Glutamatergic neuron (in vitro differentiated cells): ENCODE data around the gene PPP3R2. TPM values are rescaled to one million over a fixed set of nuclear protein-coding genes. Genes with fewer than 3 reads are reported as not detected.

ENCODE experiments used
- DNase-seq: peaks from one replicate; pipeline ENCODE4 v3.0.0; 2022
- H3K27ac Mint-ChIP-seq: one replicate; pipeline ENCODE4 v1.8.0; 2020; ENCODE audit warnings: mild to moderate bottlenecking, mixed read lengths, inconsistent platforms; ENCODE audit not compliant: unreplicated experiment
- H3K27me3 Mint-ChIP-seq: one replicate; pipeline ENCODE4 v1.8.0; 2020; ENCODE audit warnings: mild to moderate bottlenecking, moderate library complexity, mixed read lengths, inconsistent platforms; ENCODE audit not compliant: unreplicated experiment
- H3K36me3 Mint-ChIP-seq: one replicate; pipeline ENCODE4 v1.8.0; 2020; ENCODE audit warnings: mild to moderate bottlenecking, mixed read lengths, inconsistent platforms; ENCODE audit not compliant: unreplicated experiment
- H3K4me1 Mint-ChIP-seq: one replicate; pipeline ENCODE4 v1.8.0; 2020; ENCODE audit warnings: mild to moderate bottlenecking, low read depth, mixed read lengths, inconsistent platforms; ENCODE audit not compliant: unreplicated experiment
- H3K4me3 Mint-ChIP-seq: one replicate; pipeline ENCODE4 v1.8.0; 2020; ENCODE audit warnings: mild to moderate bottlenecking, mixed read lengths, inconsistent platforms; ENCODE audit not compliant: unreplicated experiment
- H3K9me3 Mint-ChIP-seq: one replicate; pipeline ENCODE4 v1.8.0; 2020; ENCODE audit warnings: mild to moderate bottlenecking, moderate library complexity, mixed read lengths, inconsistent platforms; ENCODE audit not compliant: unreplicated experiment
- total RNA-seq: library from RNA; stranded (reverse); fragmentation: NEBNext Ultra II Directional; extraction: Animal tissue kit (Norgen Biotek cat#: 25700); gene quantifications from one replicate; pipeline ENCODE4 v1.2.1, GENCODE V29; 2021; ENCODE audit not compliant: unreplicated experiment
- TF ChIP-seq, protein P1 (sequence below): fragments of 200-600 bp; sonication (generic); IDR thresholded peaks from one replicate; pipeline ENCODE4 v1.5.0; 2021; ENCODE audit not compliant: partially characterized antibody, unreplicated experiment

Gene PPP3R2
- total RNA-seq, 1 donor from 2014 or later = not detected

DNA sequence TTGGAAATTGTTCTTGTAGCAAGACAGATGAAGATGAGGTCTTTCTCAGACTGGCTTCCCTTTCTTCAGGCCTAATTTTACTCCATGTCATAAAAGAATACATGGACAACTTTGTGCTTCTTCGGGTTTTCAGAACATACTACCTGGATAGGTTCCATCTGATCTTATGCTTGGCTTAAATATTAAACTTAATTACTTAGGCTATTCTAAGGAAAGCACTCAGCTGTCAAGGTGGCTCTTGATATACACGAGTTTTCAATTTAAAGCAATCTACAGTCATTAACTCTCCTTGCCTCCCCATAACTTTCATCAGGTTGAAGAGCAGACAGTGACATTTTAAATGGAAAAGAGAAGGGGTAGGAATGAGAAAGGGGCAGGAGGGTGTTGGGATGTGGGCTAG is 9.5 kb upstream of the PPP3R2 start:
- H3K27me3 Mint-ChIP-seq = no peaks in the 10 kb centered on the region
- no peaks in the 10 kb centered on the region for H3K36me3 Mint-ChIP-seq
- TF ChIP-seq, protein P1, sequence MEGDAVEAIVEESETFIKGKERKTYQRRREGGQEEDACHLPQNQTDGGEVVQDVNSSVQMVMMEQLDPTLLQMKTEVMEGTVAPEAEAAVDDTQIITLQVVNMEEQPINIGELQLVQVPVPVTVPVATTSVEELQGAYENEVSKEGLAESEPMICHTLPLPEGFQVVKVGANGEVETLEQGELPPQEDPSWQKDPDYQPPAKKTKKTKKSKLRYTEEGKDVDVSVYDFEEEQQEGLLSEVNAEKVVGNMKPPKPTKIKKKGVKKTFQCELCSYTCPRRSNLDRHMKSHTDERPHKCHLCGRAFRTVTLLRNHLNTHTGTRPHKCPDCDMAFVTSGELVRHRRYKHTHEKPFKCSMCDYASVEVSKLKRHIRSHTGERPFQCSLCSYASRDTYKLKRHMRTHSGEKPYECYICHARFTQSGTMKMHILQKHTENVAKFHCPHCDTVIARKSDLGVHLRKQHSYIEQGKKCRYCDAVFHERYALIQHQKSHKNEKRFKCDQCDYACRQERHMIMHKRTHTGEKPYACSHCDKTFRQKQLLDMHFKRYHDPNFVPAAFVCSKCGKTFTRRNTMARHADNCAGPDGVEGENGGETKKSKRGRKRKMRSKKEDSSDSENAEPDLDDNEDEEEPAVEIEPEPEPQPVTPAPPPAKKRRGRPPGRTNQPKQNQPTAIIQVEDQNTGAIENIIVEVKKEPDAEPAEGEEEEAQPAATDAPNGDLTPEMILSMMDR = no peak
- peaks cover 1% of the 10 kb centered on the region for H3K9me3 Mint-ChIP-seq
- no peak for DNase-seq
- peaks cover 6% of the 10 kb centered on the region for H3K4me1 Mint-ChIP-seq
- H3K4me3 Mint-ChIP-seq = no peak overlapping the region
- H3K27ac Mint-ChIP-seq = no peak overlapping the region

DNA sequence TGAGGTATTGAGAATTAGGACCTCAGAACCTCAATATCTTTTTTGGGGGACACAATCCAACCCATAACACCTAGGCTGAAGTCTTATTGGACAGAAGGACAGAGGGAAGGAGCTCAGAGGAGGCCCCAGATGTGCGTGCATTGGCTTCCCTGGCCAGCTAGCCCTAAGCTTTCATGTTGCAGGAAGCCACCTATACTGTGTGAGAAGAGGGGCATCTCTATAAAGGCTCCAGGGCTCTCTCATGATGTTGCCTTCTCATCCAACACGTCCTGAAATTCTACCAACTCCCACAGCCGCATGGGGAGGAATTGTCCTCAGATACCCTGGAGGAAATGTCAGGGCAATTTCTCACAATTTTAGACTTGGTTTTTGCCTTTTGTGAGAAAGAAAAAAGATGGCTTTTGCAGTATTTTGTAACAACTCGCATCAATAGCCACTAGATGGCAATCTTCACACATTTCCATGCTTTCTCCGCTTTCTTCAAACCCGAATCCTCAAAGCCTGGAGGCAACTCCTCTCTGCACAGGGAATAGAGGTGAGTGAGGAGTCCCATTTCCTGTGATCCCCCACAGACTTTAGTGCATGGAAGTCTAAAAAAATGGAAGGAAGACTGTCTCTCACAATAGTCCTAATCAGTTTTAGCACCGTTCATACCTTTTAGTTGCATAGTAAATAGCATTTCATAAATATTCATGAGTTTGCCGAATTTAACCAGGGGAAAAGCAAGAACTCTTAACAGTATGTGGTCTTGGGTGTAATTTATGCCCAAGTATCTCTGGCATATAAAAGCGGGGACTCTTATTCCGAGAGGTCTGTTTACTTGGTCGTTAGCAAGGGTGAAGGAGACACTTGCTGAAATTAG is 7.4 kb upstream of the PPP3R2 start:
- Mint-ChIP-seq H3K4me3 (no peak overlapping the region), H3K9me3 (peaks cover 1% of the 10 kb centered on the region), H3K27me3 (no peaks in the 10 kb centered on the region)

DNA sequence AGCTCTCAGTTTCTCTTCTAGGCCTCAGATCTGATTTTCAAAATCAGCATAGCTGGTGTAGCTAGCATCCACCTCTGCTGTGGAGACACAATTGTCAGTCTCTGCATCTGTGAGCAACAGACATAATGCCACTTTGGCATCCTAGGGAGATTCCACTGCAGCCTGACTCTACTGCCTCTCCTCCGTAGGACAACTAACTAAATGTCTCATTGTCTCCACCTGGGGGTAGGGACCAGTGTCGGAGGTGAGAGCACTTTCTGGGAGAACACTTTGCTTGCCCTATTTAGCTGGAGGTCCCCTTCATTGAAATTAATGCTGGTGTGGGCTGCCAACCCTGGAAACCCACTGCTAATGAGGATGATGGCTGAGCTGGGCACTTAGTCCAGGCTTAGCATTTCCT is 1.4 kb downstream of the PPP3R2 start:
- Mint-ChIP-seq H3K4me1 (no peaks in the 10 kb centered on the region), H3K36me3 (no peaks in the 10 kb centered on the region), H3K27ac (no peak overlapping the region), H3K9me3 (no peaks in the 10 kb centered on the region), H3K27me3 (no peaks in the 10 kb centered on the region), H3K4me3 (no peak overlapping the region)
- DNase-seq = no peak
- TF ChIP-seq, protein P1 = no peak

More for the DNA sequence above, 7.4 kb upstream of the PPP3R2 start:
- Mint-ChIP-seq H3K27ac (no peak overlapping the region), H3K36me3 (no peaks in the 10 kb centered on the region), H3K4me1 (peaks cover 6% of the 10 kb centered on the region)
- no peak for DNase-seq
- TF ChIP-seq, protein P1 = peak; percentile 82

DNA sequence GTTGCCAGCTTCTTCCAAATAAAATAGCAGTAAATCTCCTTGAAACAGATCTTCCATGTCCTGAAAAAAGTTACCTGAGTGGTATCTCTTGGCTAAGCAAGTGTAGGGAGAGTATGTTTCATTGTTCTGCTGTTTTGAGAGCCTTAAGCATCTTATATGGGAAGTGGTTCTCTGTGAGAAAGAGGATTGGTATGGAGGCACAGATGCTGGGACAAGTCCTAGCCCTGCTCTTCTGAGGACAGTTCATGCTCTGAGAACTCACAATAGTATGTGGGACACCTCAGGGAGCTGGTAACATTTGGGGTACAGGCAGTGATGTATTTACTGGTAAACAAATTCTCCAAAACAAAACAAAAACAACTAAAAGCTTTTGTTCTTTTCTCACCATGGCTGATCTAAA is 2.0 kb downstream of the PPP3R2 start:
- no peaks in the 10 kb centered on the region for H3K36me3 Mint-ChIP-seq
- no peak overlapping the region for H3K27ac Mint-ChIP-seq
- H3K4me1 Mint-ChIP-seq = no peaks in the 10 kb centered on the region
- no peak overlapping the region for H3K4me3 Mint-ChIP-seq
- DNase-seq = no peak
- TF ChIP-seq, protein P1 = no peak
- H3K9me3 Mint-ChIP-seq = no peaks in the 10 kb centered on the region
- H3K27me3 Mint-ChIP-seq = no peaks in the 10 kb centered on the region

DNA sequence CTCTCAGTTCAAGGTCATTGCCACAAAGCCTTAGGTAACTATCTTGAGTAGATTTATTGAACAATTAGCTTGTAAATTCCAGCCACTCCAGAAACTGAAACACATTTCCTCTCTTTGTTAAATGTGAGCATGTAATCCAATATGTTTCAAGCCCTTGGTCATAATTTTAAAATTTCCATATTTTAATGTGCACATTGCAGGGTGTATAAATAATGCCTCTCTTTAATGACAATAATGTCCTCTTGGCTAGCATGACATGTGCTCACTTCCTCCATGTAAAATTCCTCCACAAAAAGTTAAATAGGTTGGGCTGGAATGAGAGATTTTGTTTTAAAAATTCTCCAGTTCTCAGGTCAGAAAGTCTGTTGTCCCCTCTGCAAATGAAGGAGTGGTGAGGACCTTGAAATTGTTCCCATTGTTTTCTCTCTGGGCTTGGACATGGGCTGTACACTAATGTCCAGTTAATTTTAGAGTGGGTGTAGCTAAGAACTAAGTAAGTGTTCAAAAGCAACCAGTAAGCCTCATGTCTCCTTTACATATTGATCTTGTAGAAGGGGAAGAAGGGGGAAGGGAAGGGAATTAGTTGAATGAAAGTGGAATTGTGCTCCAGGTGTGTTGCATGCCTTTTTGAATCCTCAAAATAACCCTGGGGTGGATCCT is 2.9 kb downstream of the PPP3R2 start:
- TF ChIP-seq, protein P1 = no peak
- Mint-ChIP-seq H3K27ac (no peak overlapping the region), H3K9me3 (no peaks in the 10 kb centered on the region), H3K4me1 (no peaks in the 10 kb centered on the region), H3K27me3 (no peaks in the 10 kb centered on the region), H3K36me3 (no peaks in the 10 kb centered on the region), H3K4me3 (no peak overlapping the region)
- DNase-seq = no peak
